H1 (cell line): Measurements from ENCODE around the gene ACLY. TPM values are rescaled to one million over a fixed set of nuclear protein-coding genes. Genes with fewer than 3 reads are reported as not detected.

Experiments used
- CTCF ChIA-PET: fragments of 300-600 bp; sonication (Branson Sonifier 250); formaldehyde crosslinking; loops from one replicate; lab custom pipeline; 2021; ENCODE audit not compliant: partially characterized antibody; lab: Charles Lee
- POLR2A ChIA-PET: fragments of 300-600 bp; sonication (Branson Sonifier 250); formaldehyde crosslinking; loops from one replicate; lab custom pipeline; 2021; ENCODE audit warnings: inconsistent platforms; ENCODE audit not compliant: partially characterized antibody; lab: Charles Lee
- DNase-seq, 2 experiments: peaks; one replicate each; pipeline versions ENCODE4 v3.0.0 to v3.0.0-alpha.2; 2010 to 2022; ENCODE audit warnings: low spot score in 2 of 2, low read depth in 1 of 2, mixed read lengths in 1 of 2
- FAIRE-seq: peaks from 2 replicates; lab custom pipeline; 2011; peaks lifted over from hg19 to GRCh38; lab: Jason Lieb, UNC
- H2AFZ ChIP-seq: 2 replicates; pipeline ENCODE4 v1.8.1; 2012; ENCODE audit warnings: low read length, inconsistent platforms
- H2AK5ac ChIP-seq: 2 replicates; pipeline ENCODE4 v1.6.1; 2013; ENCODE audit warnings: low read depth, low read length
- H2BK120ac ChIP-seq: replicated peaks from 2 replicates; pipeline ENCODE3; 2013; ENCODE audit warnings: low read depth, low read length, inconsistent platforms
- H2BK12ac ChIP-seq: 2 replicates; pipeline ENCODE4 v1.6.1; 2013; ENCODE audit warnings: low read depth, low read length
- H2BK15ac ChIP-seq: 2 replicates; pipeline ENCODE4 v1.6.1; 2013; ENCODE audit warnings: low read length
- H2BK20ac ChIP-seq: 2 replicates; pipeline ENCODE4 v1.6.1; 2013; ENCODE audit warnings: low read length
- H2BK5ac ChIP-seq: 2 replicates; pipeline ENCODE4 v1.6.1; 2013; ENCODE audit warnings: low read depth, low read length
- H3K14ac ChIP-seq: 2 replicates; pipeline ENCODE4 v1.6.1; 2013; ENCODE audit warnings: inconsistent platforms; ENCODE audit not compliant: insufficient read length
- H3K18ac ChIP-seq: 2 replicates; pipeline ENCODE4 v1.6.1; 2013; ENCODE audit warnings: low read length; ENCODE audit errors: extremely low read depth
- H3K23ac ChIP-seq: 2 replicates; pipeline ENCODE4 v1.6.1; 2013; ENCODE audit warnings: inconsistent platforms; ENCODE audit not compliant: insufficient read length
- H3K23me2 ChIP-seq: 2 replicates; pipeline ENCODE4 v1.6.1; 2013; ENCODE audit warnings: low read depth, low read length
- H3K27ac ChIP-seq: 2 replicates; pipeline ENCODE4 v1.6.1; 2011; ENCODE audit warnings: low read depth, low read length, inconsistent platforms
- H3K27me3 ChIP-seq, 4 experiments: replicated peaks in 1 of 4; 1 replicate in 1 of 4; 2 replicates in 3 of 4; pipeline versions ENCODE4 v1.6.1 to v1.8.1; 2011 to 2013; ENCODE audit warnings: low read length in 3 of 4, mild to moderate bottlenecking in 3 of 4, inconsistent platforms in 2 of 4, mixed read lengths in 2 of 4, moderate library complexity in 1 of 4; ENCODE audit not compliant: control insufficient read depth in 3 of 4, insufficient read depth in 3 of 4; ENCODE audit errors: extremely low read depth in 1 of 4
- H3K36me3 ChIP-seq, 4 experiments: 2 replicates each; pipeline versions ENCODE4 v1.6.1 to v1.8.1; 2011 to 2013; ENCODE audit warnings: mild to moderate bottlenecking in 4 of 4, low read length in 3 of 4, moderate library complexity in 2 of 4, control low read depth in 1 of 4, inconsistent platforms in 1 of 4; ENCODE audit not compliant: insufficient read depth in 4 of 4, control insufficient read depth in 2 of 4
- H3K4ac ChIP-seq: replicated peaks from 2 replicates; pipeline ENCODE3; 2013; ENCODE audit warnings: low read length, low read depth, mixed read lengths, inconsistent platforms; ENCODE audit not compliant: insufficient read length
- H3K4me1 ChIP-seq, 4 experiments: replicated peaks in 1 of 4; 1 replicate in 1 of 4; 2 replicates in 3 of 4; pipeline versions ENCODE4 v1.6.1 to v1.8.1; 2011 to 2013; ENCODE audit warnings: low read length in 3 of 4, inconsistent platforms in 2 of 4, mixed read lengths in 1 of 4; ENCODE audit not compliant: insufficient read depth in 4 of 4, control insufficient read depth in 3 of 4
- H3K4me2 ChIP-seq, 2 experiments: 2 replicates each; pipeline versions ENCODE4 v1.6.1 to v1.8.1; 2011 to 2013; ENCODE audit warnings: low read depth in 2 of 2, low read length in 2 of 2, control low read depth in 1 of 2, inconsistent platforms in 1 of 2, mild to moderate bottlenecking in 1 of 2; ENCODE audit not compliant: insufficient read depth in 1 of 2
- H3K4me3 ChIP-seq, 4 experiments: fragments of 200-600, 300-600 bp in 1 of 4; sonication (generic), shearing (Covaris generic), sonication (Bioruptor Twin) in 1 of 4; 2 replicates each; pipeline versions ENCODE4 v1.5.1 to v1.8.1; 2011 to 2016; ENCODE audit warnings: low read length in 4 of 4, low read depth in 3 of 4, control low read depth in 2 of 4, inconsistent platforms in 2 of 4, mild to moderate bottlenecking in 2 of 4, mixed read lengths in 1 of 4, moderate library complexity in 1 of 4; ENCODE audit not compliant: insufficient read depth in 2 of 4; ENCODE audit errors: extremely low read depth in 1 of 4
- H3K56ac ChIP-seq: replicated peaks from 2 replicates; pipeline ENCODE3; 2013; ENCODE audit warnings: low read depth, mild to moderate bottlenecking, mixed read lengths, low read length, inconsistent platforms; ENCODE audit not compliant: insufficient read length
- H3K79me1 ChIP-seq: 2 replicates; pipeline ENCODE4 v1.6.1; 2013; ENCODE audit warnings: low read depth, low read length, control low read depth
- H3K79me2 ChIP-seq, 2 experiments: 2 replicates each; pipeline versions ENCODE4 v1.6.1 to v1.8.1; 2012 to 2013; ENCODE audit warnings: low read length in 2 of 2, mild to moderate bottlenecking in 2 of 2, inconsistent platforms in 1 of 2; ENCODE audit not compliant: insufficient read depth in 2 of 2, control insufficient read depth in 1 of 2
- H3K9ac ChIP-seq, 4 experiments: replicated peaks in 1 of 4; 1 replicate in 1 of 4; 2 replicates in 3 of 4; pipeline versions ENCODE4 v1.6.1 to v1.8.1; 2011 to 2013; ENCODE audit warnings: low read depth in 3 of 4, low read length in 3 of 4, control low read depth in 2 of 4, mild to moderate bottlenecking in 2 of 4, moderate library complexity in 2 of 4, inconsistent platforms in 1 of 4; ENCODE audit errors: extremely low read depth in 1 of 4
- H3K9me3 ChIP-seq, 2 experiments: 2 replicates each; pipeline versions ENCODE4 v1.6.1 to v1.8.1; 2012 to 2013; ENCODE audit warnings: mild to moderate bottlenecking in 2 of 2, moderate library complexity in 2 of 2, control low read depth in 1 of 2, inconsistent platforms in 1 of 2, low read depth in 1 of 2, low read length in 1 of 2, mixed read lengths in 1 of 2; ENCODE audit not compliant: insufficient read depth in 2 of 2
- H4K20me1 ChIP-seq, 2 experiments: replicated peaks in 1 of 2; 2 replicates each; pipeline versions ENCODE3 to v1.8.1; 2011 to 2013; ENCODE audit warnings: inconsistent platforms in 2 of 2, low read length in 2 of 2, mild to moderate bottlenecking in 1 of 2; ENCODE audit not compliant: insufficient read depth in 2 of 2, control insufficient read depth in 1 of 2
- H4K5ac ChIP-seq: 2 replicates; pipeline ENCODE4 v1.6.1; 2013; ENCODE audit warnings: low read length, low read depth, mixed read lengths, inconsistent platforms; ENCODE audit not compliant: insufficient read length
- H4K8ac ChIP-seq: 2 replicates; pipeline ENCODE4 v1.8.0; 2013; ENCODE audit warnings: mild to moderate bottlenecking, moderate library complexity, low read length, inconsistent platforms; ENCODE audit not compliant: insufficient read depth; ENCODE audit errors: extremely low read depth
- H4K91ac ChIP-seq: replicated peaks from 2 replicates; pipeline ENCODE3; 2013; ENCODE audit warnings: low read length, mixed read lengths, inconsistent platforms; ENCODE audit not compliant: insufficient read length
- ATF2 ChIP-seq: IDR thresholded peaks from 2 replicates; pipeline ENCODE4 v1.6.1; 2012; ENCODE audit warnings: low read length, inconsistent platforms
- CEBPB ChIP-seq: IDR thresholded peaks from 2 replicates; pipeline ENCODE4 v1.6.1; 2012; ENCODE audit warnings: low read depth, low read length
- KDM1A ChIP-seq: fragments of 200-600, 300-600 bp; sonication (generic); IDR thresholded peaks from 2 replicates; pipeline ENCODE4 v1.7.1; 2016; ENCODE audit warnings: mild to moderate bottlenecking, low read length, borderline replicate concordance
- POLR2AphosphoS5 ChIP-seq: IDR thresholded peaks from 2 replicates; pipeline ENCODE4 v1.6.1; 2011; ENCODE audit warnings: low read depth, low read length
- POU5F1 ChIP-seq: IDR thresholded peaks from 2 replicates; pipeline ENCODE4 v1.6.1; 2011; ENCODE audit warnings: low read depth, mild to moderate bottlenecking, low read length, moderate library complexity
- TAF1 ChIP-seq: IDR thresholded peaks from 2 replicates; pipeline ENCODE4 v1.6.1; 2011; ENCODE audit warnings: mild to moderate bottlenecking, low read depth, low read length
- WGBS, 2 experiments: shearing (Covaris generic) in 1 of 2; methylation state at CpG; one replicate each; pipeline versions ENCODE4 v1.1.6 to v1.1.7; 2013 to 2015; ENCODE audit warnings: low lambda C conversion rate in 2 of 2, mixed read lengths in 2 of 2, inconsistent platforms in 1 of 2, low coverage in 1 of 2, missing lambda C conversion rate in 1 of 2; ENCODE audit not compliant: insufficient replicate concordance in 2 of 2, insufficient coverage in 1 of 2, insufficient read length in 1 of 2; ENCODE audit errors: extremely low coverage in 1 of 2, missing lambda C conversion rate in 1 of 2; 5-methylcytosine and 5-hydroxymethylcytosine counted together
- polyA plus RNA-seq, 7 experiments: library from polyadenylated mRNA; depleted of rRNA in 3 of 7; stranded (reverse) in 5 of 7; unstranded in 2 of 7; fragments of >200 nt in 5 of 7; fragments of 200-250 nt in 2 of 7; gene quantifications; 1 replicate in 5 of 7; 2 replicates in 1 of 7; 4 replicates in 1 of 7; pipeline versions ENCODE4 v1.2.1 to v1.2.3, GENCODE V29; 2011 to 2013; ENCODE audit warnings: missing spikeins in 2 of 7, mixed read lengths in 2 of 7
- total RNA-seq: library from RNA; stranded (reverse); fragmentation: NEBNext Ultra II Directional; extraction: Animal tissue kit (Norgen Biotek cat#: 25700); gene quantifications from 2 replicates; pipeline ENCODE4 v1.2.1, GENCODE V29; 2021

Gene ACLY
- total and polyA plus RNA-seq, 2 of the 8 experiments (the other 6 are each of a cell fraction or from before 2014, with no cell fraction given): 167 to 393 TPM

DNA sequence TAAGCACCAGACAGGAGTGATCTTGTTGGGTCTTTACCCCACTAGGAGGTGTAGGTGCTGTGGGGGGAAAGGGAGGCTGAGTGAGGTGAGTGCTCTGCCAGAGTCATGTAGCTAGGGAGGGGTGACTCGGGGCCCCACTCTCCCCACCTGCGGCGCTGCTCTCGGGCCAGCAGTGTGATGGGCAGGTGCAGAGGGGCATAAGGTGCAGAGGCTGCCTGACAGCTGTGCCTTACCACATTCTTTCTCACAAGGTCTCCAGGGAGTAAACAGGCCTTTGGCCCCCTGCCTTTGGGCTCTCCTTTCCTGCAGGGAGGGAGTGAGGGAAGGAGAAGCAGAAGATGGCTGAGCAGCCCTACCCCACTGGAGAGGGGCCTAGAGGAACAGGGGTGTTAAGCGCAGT, 43.4 kb upstream of the ACLY start:
- Histone ChIP-seq H3K4me2 (no peak overlapping the region), H3K23ac (no peak overlapping the region), H2AK5ac (no peak overlapping the region), H3K27me3 (no peaks in the 10 kb centered on the region), H3K23me2 (peaks cover 6% of the 10 kb centered on the region; the same call in 1 of the 2 replicates), H2BK5ac (no peak overlapping the region), H3K18ac (no peak overlapping the region), H3K79me1 (no peaks in the 10 kb centered on the region), H4K91ac (no peak overlapping the region), H3K9me3 (no peaks in the 10 kb centered on the region), H2BK120ac (no peak overlapping the region), H3K79me2 (no peaks in the 10 kb centered on the region), H3K4me1 (peaks cover 7 to 20% (median 13%) of the 10 kb centered on the region in 4 experiments), H3K14ac (no peak overlapping the region), H2BK15ac (no peak overlapping the region; the same call in 1 of the 2 replicates), H4K5ac (no peak overlapping the region), H3K36me3 (no peaks in the 10 kb centered on the region), H4K20me1 (no peaks in the 10 kb centered on the region), H3K4ac (no peak overlapping the region), H2AFZ (no peak overlapping the region), H3K27ac (no peak overlapping the region), H3K4me3 (no peak overlapping the region), H3K9ac (no peak overlapping the region), H3K56ac (no peak overlapping the region), H2BK20ac (no peak overlapping the region), H2BK12ac (no peak overlapping the region), H4K8ac (no peak overlapping the region)
- DNase-seq (no peak), FAIRE-seq (no peak)
- POLR2A ChIA-PET: interaction anchor here (1.0 to 9.7 kb wide), 5 partner anchors 32 to 159 kb away, joined by 3 to 67 read pairs (median 3); partner anchors contain the start of genes ACLY, KAT2A and ODAD4
- WGBS, 2 experiments: 82% methylated on average over 4 of the region's 5 CpGs; no CpG with 5 or more reads in 1 of the 2 experiments
- CTCF ChIA-PET: interaction anchor here (0.6 to 11.6 kb wide), 27 partner anchors 8 to 550 kb away, joined by 3 to 205 read pairs (median 4); partner anchors contain the start of genes ACLY, KLHL11, NKIRAS2 and ODAD4
- TF ChIP-seq CEBPB: no peak
- TF ChIP-seq POLR2AphosphoS5: no peak
- no peak for TF ChIP-seq KDM1A
- no peak for TF ChIP-seq ATF2
- TF ChIP-seq TAF1: no peak
- no peak for TF ChIP-seq POU5F1
